B cell (primary cell): Measurements from ENCODE around the gene CD63.

Experiments used
- EZH2 ChIP-seq: IDR thresholded peaks from 2 replicates; pipeline ENCODE4 v1.6.1; 2012; ENCODE audit warnings: borderline replicate concordance, low read depth, mild to moderate bottlenecking, moderate library complexity, low read length; ENCODE audit not compliant: insufficient read depth, poor library complexity, severe bottlenecking
- TF ChIP-seq, protein P1 (sequence below): fragments of 200-600 bp; IDR thresholded peaks from one replicate; pipeline ENCODE4 v1.8.0; 2022; ENCODE audit warnings: antibody characterized with exemption, mild to moderate bottlenecking

DNA sequence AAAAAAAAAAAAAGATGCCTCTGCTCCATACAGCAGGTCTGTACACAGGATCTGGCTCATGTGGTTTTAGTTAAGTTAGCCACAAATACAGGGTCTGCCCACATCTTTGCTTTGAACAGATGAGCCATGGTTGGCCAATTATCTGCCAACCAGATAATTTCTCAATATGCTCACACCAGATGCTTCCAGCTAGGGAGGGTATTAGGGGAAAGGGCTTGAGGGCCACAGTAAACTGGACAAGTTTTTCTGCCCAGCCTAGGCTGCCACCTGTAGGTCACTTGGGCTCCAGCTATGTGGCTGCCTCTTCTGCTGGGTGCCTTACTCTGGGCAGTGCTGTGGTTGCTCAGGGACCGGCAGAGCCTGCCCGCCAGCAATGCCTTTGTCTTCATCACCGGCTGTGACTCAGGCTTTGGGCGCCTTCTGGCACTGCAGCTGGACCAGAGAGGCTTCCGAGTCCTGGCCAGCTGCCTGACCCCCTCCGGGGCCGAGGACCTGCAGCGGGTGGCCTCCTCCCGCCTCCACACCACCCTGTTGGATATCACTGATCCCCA lies 7.8 kb downstream of the CD63 start:
- TF ChIP-seq, protein P1, sequence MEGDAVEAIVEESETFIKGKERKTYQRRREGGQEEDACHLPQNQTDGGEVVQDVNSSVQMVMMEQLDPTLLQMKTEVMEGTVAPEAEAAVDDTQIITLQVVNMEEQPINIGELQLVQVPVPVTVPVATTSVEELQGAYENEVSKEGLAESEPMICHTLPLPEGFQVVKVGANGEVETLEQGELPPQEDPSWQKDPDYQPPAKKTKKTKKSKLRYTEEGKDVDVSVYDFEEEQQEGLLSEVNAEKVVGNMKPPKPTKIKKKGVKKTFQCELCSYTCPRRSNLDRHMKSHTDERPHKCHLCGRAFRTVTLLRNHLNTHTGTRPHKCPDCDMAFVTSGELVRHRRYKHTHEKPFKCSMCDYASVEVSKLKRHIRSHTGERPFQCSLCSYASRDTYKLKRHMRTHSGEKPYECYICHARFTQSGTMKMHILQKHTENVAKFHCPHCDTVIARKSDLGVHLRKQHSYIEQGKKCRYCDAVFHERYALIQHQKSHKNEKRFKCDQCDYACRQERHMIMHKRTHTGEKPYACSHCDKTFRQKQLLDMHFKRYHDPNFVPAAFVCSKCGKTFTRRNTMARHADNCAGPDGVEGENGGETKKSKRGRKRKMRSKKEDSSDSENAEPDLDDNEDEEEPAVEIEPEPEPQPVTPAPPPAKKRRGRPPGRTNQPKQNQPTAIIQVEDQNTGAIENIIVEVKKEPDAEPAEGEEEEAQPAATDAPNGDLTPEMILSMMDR = no peak
- TF ChIP-seq EZH2 = no peak
